Fibroblast of lung (primary cell): ENCODE results near the gene RPUSD4. TPM values are rescaled to one million over a fixed set of nuclear protein-coding genes. Genes with fewer than 3 reads are reported as not detected.

Experiments used
- DNase-seq, 2 donors: peaks; one replicate each; pipeline versions ENCODE4 v3.0.0 to v3.0.0-alpha.2; 2010; ENCODE audit warnings: low read depth in 2 of 2
- H2AFZ ChIP-seq: 2 replicates; pipeline ENCODE4 v1.5.1; 2012; ENCODE audit warnings: low read length, control low read depth, inconsistent platforms
- H3K27ac ChIP-seq: 2 replicates; pipeline ENCODE4 v1.5.1; 2011; ENCODE audit warnings: low read length, control low read depth; ENCODE audit not compliant: insufficient read depth
- H3K27me3 ChIP-seq: 2 replicates; pipeline ENCODE4 v1.5.1; 2011; ENCODE audit warnings: mild to moderate bottlenecking, low read length; ENCODE audit not compliant: control insufficient read depth, insufficient read depth
- H3K36me3 ChIP-seq: 2 replicates; pipeline ENCODE4 v1.5.1; 2011; ENCODE audit warnings: low read length; ENCODE audit not compliant: control insufficient read depth, insufficient read depth
- H3K4me1 ChIP-seq: 2 replicates; pipeline ENCODE4 v1.5.1; 2011; ENCODE audit warnings: low read length; ENCODE audit not compliant: control insufficient read depth, insufficient read depth; ENCODE audit errors: extremely low read depth
- H3K4me2 ChIP-seq: 2 replicates; pipeline ENCODE4 v1.5.1; 2011; ENCODE audit warnings: low read length, control low read depth; ENCODE audit not compliant: insufficient read depth; ENCODE audit errors: extremely low read depth
- H3K4me3 ChIP-seq, 4 experiments: fragments of 200-600 bp in 1 of 4; sonication (generic) in 1 of 4; replicated peaks in 1 of 4; 2 replicates each; pipeline ENCODE4 v1.5.1; 2011 to 2016; ENCODE audit warnings: low read length in 4 of 4, low read depth in 3 of 4, mild to moderate bottlenecking in 3 of 4, control low read depth in 2 of 4, inconsistent platforms in 1 of 4, mixed read lengths in 1 of 4; ENCODE audit not compliant: insufficient read depth in 1 of 4; ENCODE audit errors: control extremely low read depth in 1 of 4
- H3K79me2 ChIP-seq: 2 replicates; pipeline ENCODE4 v1.5.1; 2012; ENCODE audit warnings: mild to moderate bottlenecking, low read length, inconsistent platforms; ENCODE audit not compliant: control insufficient read depth, insufficient read depth
- H3K9ac ChIP-seq: 2 replicates; pipeline ENCODE4 v1.5.1; 2011; ENCODE audit warnings: mild to moderate bottlenecking, low read length, control low read depth; ENCODE audit not compliant: insufficient read depth
- H3K9me3 ChIP-seq: 2 replicates; pipeline ENCODE4 v1.5.1; 2012; ENCODE audit warnings: low read depth, low read length; ENCODE audit not compliant: control insufficient read depth, insufficient read depth
- H4K20me1 ChIP-seq: 2 replicates; pipeline ENCODE4 v1.5.1; 2011; ENCODE audit warnings: low read length; ENCODE audit not compliant: control insufficient read depth, insufficient read depth; ENCODE audit errors: extremely low read depth
- EZH2 ChIP-seq: IDR thresholded peaks from 2 replicates; pipeline ENCODE4 v1.5.1; 2012; ENCODE audit warnings: low read length, control low read depth, mild to moderate bottlenecking; ENCODE audit errors: missing control alignments
- polyA plus RNA-seq, 2 donors: library from polyadenylated mRNA; depleted of rRNA in 1 of 2; stranded (reverse) in 1 of 2; unstranded in 1 of 2; fragments of >200 nt; gene quantifications; 2 replicates each; pipeline ENCODE4 v1.2.1, GENCODE V29; 2011 to 2012; ENCODE audit warnings: missing spikeins in 1 of 2
- total RNA-seq: library from RNA; depleted of rRNA; stranded (reverse); fragments of >200 nt; gene quantifications from 2 replicates; pipeline ENCODE4 v1.2.1, GENCODE V29; 2014
- TF ChIP-seq, protein P1 (sequence below), 2 donors: IDR thresholded peaks in 1 of 2; conservative IDR thresholded peaks in 1 of 2; 1 replicate in 1 of 2; 2 replicates in 1 of 2; pipeline ENCODE4 v1.5.1; 2011 to 2012; ENCODE audit warnings: low read length in 2 of 2, control low read depth in 1 of 2, inconsistent platforms in 1 of 2, low read depth in 1 of 2, mild to moderate bottlenecking in 1 of 2

Gene RPUSD4
- total and polyA plus RNA-seq, 2 donors (not counting 1 experiment from before 2014, with no cell fraction given) = 16.3 to 26.9 TPM

DNA sequence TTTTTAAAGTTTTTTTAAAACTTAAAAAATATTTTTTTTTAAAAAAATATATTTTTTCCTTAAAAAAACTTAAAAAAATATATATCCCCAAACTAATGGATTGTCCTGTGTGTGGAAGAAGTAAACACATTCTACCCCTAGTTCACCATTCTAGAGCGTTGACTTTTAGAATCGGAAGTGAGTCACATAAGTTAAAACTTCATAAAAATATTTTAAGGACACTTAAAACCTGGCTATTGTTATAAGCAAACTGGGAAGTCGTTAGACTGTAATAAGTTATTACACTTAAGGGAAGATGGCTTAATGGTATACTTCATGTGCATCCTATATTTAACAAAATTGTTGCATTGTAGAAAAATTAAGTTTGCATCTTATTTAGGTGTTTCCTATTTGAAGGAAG, 21.2 kb upstream of the RPUSD4 start:
- H3K36me3 ChIP-seq = peaks cover 2% of the 10 kb centered on the region
- no peaks in the 10 kb centered on the region for H3K79me2 ChIP-seq
- H3K27me3 ChIP-seq = no peaks in the 10 kb centered on the region
- H3K27ac ChIP-seq = no peak overlapping the region
- no peak for DNase-seq
- no peak overlapping the region for H2AFZ ChIP-seq
- H3K4me3 ChIP-seq = no peak overlapping the region
- no peaks in the 10 kb centered on the region for H3K4me1 ChIP-seq
- no peak overlapping the region for H3K9ac ChIP-seq
- no peaks in the 10 kb centered on the region for H3K9me3 ChIP-seq
- H4K20me1 ChIP-seq = no peaks in the 10 kb centered on the region
- H3K4me2 ChIP-seq = no peak overlapping the region
- TF ChIP-seq, protein P1, sequence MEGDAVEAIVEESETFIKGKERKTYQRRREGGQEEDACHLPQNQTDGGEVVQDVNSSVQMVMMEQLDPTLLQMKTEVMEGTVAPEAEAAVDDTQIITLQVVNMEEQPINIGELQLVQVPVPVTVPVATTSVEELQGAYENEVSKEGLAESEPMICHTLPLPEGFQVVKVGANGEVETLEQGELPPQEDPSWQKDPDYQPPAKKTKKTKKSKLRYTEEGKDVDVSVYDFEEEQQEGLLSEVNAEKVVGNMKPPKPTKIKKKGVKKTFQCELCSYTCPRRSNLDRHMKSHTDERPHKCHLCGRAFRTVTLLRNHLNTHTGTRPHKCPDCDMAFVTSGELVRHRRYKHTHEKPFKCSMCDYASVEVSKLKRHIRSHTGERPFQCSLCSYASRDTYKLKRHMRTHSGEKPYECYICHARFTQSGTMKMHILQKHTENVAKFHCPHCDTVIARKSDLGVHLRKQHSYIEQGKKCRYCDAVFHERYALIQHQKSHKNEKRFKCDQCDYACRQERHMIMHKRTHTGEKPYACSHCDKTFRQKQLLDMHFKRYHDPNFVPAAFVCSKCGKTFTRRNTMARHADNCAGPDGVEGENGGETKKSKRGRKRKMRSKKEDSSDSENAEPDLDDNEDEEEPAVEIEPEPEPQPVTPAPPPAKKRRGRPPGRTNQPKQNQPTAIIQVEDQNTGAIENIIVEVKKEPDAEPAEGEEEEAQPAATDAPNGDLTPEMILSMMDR (conservative IDR thresholded peaks at IDR 0.05 in 1 of 2, IDR thresholded peaks at IDR 0.05 in 1 of 2; ENCODE audit: low read depth in 1 of 2, low read length in 2 of 2) = no peak
- no peak for TF ChIP-seq EZH2

- no peaks in the 10 kb centered on the region for H4K20me1 ChIP-seq
- TF ChIP-seq EZH2 = no peak
- TF ChIP-seq, protein P1 (conservative IDR thresholded peaks at IDR 0.05 in 1 of 2, IDR thresholded peaks at IDR 0.05 in 1 of 2; ENCODE audit: low read depth in 1 of 2, low read length in 2 of 2) = no peak
- peak; percentile 59 to 70 for DNase-seq
Observed at GRCh38 chr11:126231725-126232459, 20.4 kb upstream of the RPUSD4 start.

DNA sequence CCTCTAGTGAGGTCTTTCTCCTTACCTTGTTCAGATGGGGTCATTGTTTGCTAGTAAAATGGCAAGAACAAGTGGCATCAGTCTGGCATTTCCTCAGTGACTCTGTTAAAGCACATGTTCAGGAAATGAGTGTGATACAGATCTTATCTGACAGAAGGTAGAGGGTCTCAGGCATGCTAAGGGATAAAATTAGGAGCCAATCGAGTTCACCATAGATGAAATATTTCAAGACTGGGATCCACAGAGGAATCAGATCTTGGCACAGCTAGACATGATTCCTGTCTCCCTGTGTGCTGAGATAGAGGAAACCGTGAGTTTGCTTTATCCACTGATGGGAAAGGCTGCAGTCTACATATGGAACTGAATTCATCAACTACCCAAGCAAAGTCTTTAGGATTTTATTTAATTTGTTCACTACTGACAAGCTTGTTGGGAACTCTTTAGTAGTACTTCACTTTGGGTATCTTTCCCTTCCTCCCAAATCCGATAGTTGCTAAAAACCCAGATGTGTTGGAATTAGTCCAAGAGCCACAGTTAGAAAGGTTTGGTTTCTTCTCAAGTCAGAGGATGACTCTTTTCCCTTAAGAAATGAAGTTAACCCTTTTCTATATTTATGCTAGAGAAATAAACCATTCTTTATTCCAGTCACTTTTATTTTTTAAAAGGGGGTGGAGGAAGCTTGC, 18.5 kb upstream of the RPUSD4 start:
- Histone ChIP-seq H3K27ac (no peak overlapping the region), H2AFZ (no peak overlapping the region)
- peak; percentile 32 to 42 for DNase-seq

More at GRCh38 chr11:126231725-126232459, 20.4 kb upstream of the RPUSD4 start:
- Histone ChIP-seq H3K27me3 (no peaks in the 10 kb centered on the region), H3K9ac (no peak overlapping the region), H3K79me2 (no peaks in the 10 kb centered on the region), H3K36me3 (peaks cover 2% of the 10 kb centered on the region), H3K4me1 (no peaks in the 10 kb centered on the region), H3K4me2 (no peak overlapping the region), H3K27ac (no peak overlapping the region), H3K9me3 (no peaks in the 10 kb centered on the region), H2AFZ (no peak overlapping the region), H3K4me3 (no peak overlapping the region)

More for the DNA sequence above, 18.5 kb upstream of the RPUSD4 start:
- Histone ChIP-seq H4K20me1 (no peaks in the 10 kb centered on the region), H3K4me2 (no peak overlapping the region), H3K36me3 (no peaks in the 10 kb centered on the region), H3K79me2 (no peaks in the 10 kb centered on the region), H3K27me3 (no peaks in the 10 kb centered on the region), H3K4me1 (no peaks in the 10 kb centered on the region), H3K9me3 (no peaks in the 10 kb centered on the region), H3K9ac (no peak overlapping the region), H3K4me3 (no peak overlapping the region)
- TF ChIP-seq, protein P1 (conservative IDR thresholded peaks at IDR 0.05 in 1 of 2, IDR thresholded peaks at IDR 0.05 in 1 of 2; ENCODE audit: low read depth in 1 of 2, low read length in 2 of 2) = no peak
- no peak for TF ChIP-seq EZH2
